Fibroblast of lung (primary cell): Measurements from ENCODE around the gene TMA7B. TPM values are rescaled to one million over a fixed set of nuclear protein-coding genes. Genes with fewer than 3 reads are reported as not detected.

Source experiments
- DNase-seq, 2 donors: peaks; one replicate each; pipeline versions ENCODE4 v3.0.0 to v3.0.0-alpha.2; 2010; ENCODE audit warnings: low read depth in 2 of 2
- H2AFZ ChIP-seq: 2 replicates; pipeline ENCODE4 v1.5.1; 2012; ENCODE audit warnings: low read length, control low read depth, inconsistent platforms
- H3K27ac ChIP-seq: 2 replicates; pipeline ENCODE4 v1.5.1; 2011; ENCODE audit warnings: low read length, control low read depth; ENCODE audit not compliant: insufficient read depth
- H3K27me3 ChIP-seq: 2 replicates; pipeline ENCODE4 v1.5.1; 2011; ENCODE audit warnings: mild to moderate bottlenecking, low read length; ENCODE audit not compliant: control insufficient read depth, insufficient read depth
- H3K36me3 ChIP-seq: 2 replicates; pipeline ENCODE4 v1.5.1; 2011; ENCODE audit warnings: low read length; ENCODE audit not compliant: control insufficient read depth, insufficient read depth
- H3K4me1 ChIP-seq: 2 replicates; pipeline ENCODE4 v1.5.1; 2011; ENCODE audit warnings: low read length; ENCODE audit not compliant: control insufficient read depth, insufficient read depth; ENCODE audit errors: extremely low read depth
- H3K4me2 ChIP-seq: 2 replicates; pipeline ENCODE4 v1.5.1; 2011; ENCODE audit warnings: low read length, control low read depth; ENCODE audit not compliant: insufficient read depth; ENCODE audit errors: extremely low read depth
- H3K4me3 ChIP-seq, 4 experiments: fragments of 200-600 bp in 1 of 4; sonication (generic) in 1 of 4; replicated peaks in 1 of 4; 2 replicates each; pipeline ENCODE4 v1.5.1; 2011 to 2016; ENCODE audit warnings: low read length in 4 of 4, low read depth in 3 of 4, mild to moderate bottlenecking in 3 of 4, control low read depth in 2 of 4, inconsistent platforms in 1 of 4, mixed read lengths in 1 of 4; ENCODE audit not compliant: insufficient read depth in 1 of 4; ENCODE audit errors: control extremely low read depth in 1 of 4
- H3K79me2 ChIP-seq: 2 replicates; pipeline ENCODE4 v1.5.1; 2012; ENCODE audit warnings: mild to moderate bottlenecking, low read length, inconsistent platforms; ENCODE audit not compliant: control insufficient read depth, insufficient read depth
- H3K9ac ChIP-seq: 2 replicates; pipeline ENCODE4 v1.5.1; 2011; ENCODE audit warnings: mild to moderate bottlenecking, low read length, control low read depth; ENCODE audit not compliant: insufficient read depth
- H3K9me3 ChIP-seq: 2 replicates; pipeline ENCODE4 v1.5.1; 2012; ENCODE audit warnings: low read depth, low read length; ENCODE audit not compliant: control insufficient read depth, insufficient read depth
- H4K20me1 ChIP-seq: 2 replicates; pipeline ENCODE4 v1.5.1; 2011; ENCODE audit warnings: low read length; ENCODE audit not compliant: control insufficient read depth, insufficient read depth; ENCODE audit errors: extremely low read depth
- EZH2 ChIP-seq: IDR thresholded peaks from 2 replicates; pipeline ENCODE4 v1.5.1; 2012; ENCODE audit warnings: low read length, control low read depth, mild to moderate bottlenecking; ENCODE audit errors: missing control alignments
- polyA plus RNA-seq, 2 donors: library from polyadenylated mRNA; depleted of rRNA in 1 of 2; stranded (reverse) in 1 of 2; unstranded in 1 of 2; fragments of >200 nt; gene quantifications; 2 replicates each; pipeline ENCODE4 v1.2.1, GENCODE V29; 2011 to 2012; ENCODE audit warnings: missing spikeins in 1 of 2
- total RNA-seq: library from RNA; depleted of rRNA; stranded (reverse); fragments of >200 nt; gene quantifications from 2 replicates; pipeline ENCODE4 v1.2.1, GENCODE V29; 2014
- TF ChIP-seq, protein P1 (sequence below), 2 donors: IDR thresholded peaks in 1 of 2; conservative IDR thresholded peaks in 1 of 2; 1 replicate in 1 of 2; 2 replicates in 1 of 2; pipeline ENCODE4 v1.5.1; 2011 to 2012; ENCODE audit warnings: low read length in 2 of 2, control low read depth in 1 of 2, inconsistent platforms in 1 of 2, low read depth in 1 of 2, mild to moderate bottlenecking in 1 of 2

The TMA7B gene
- total and polyA plus RNA-seq, 2 donors (not counting 1 experiment from before 2014, with no cell fraction given), result not detected

DNA sequence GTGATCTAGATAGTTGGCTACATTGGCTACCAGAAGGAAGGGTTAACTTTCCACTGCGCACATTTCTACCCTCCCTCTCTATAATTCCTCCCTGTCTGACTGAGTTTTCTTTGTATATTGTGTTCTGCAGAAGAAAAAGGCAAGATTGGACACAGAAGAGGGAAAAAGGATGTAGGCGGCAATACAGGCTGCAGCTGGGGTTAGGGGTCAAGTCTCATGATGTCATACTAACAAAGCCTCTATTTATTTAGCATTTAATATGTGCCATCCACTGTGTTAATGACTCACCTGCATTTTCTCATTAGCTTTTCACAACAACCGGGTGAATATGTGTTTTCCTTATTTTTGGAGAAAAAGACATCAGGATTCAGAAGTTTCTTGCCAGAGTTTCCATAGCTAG lies 36.5 kb downstream of the TMA7B start:
- Histone ChIP-seq H3K79me2 (no peaks in the 10 kb centered on the region), H3K27ac (no peak overlapping the region), H3K4me1 (no peaks in the 10 kb centered on the region), H2AFZ (no peak overlapping the region), H4K20me1 (no peaks in the 10 kb centered on the region), H3K9me3 (no peaks in the 10 kb centered on the region), H3K4me2 (no peak overlapping the region), H3K36me3 (no peaks in the 10 kb centered on the region), H3K27me3 (peaks cover 9% of the 10 kb centered on the region), H3K9ac (no peak overlapping the region), H3K4me3 (no peak overlapping the region)
- TF ChIP-seq EZH2, result no peak
- TF ChIP-seq, protein P1, sequence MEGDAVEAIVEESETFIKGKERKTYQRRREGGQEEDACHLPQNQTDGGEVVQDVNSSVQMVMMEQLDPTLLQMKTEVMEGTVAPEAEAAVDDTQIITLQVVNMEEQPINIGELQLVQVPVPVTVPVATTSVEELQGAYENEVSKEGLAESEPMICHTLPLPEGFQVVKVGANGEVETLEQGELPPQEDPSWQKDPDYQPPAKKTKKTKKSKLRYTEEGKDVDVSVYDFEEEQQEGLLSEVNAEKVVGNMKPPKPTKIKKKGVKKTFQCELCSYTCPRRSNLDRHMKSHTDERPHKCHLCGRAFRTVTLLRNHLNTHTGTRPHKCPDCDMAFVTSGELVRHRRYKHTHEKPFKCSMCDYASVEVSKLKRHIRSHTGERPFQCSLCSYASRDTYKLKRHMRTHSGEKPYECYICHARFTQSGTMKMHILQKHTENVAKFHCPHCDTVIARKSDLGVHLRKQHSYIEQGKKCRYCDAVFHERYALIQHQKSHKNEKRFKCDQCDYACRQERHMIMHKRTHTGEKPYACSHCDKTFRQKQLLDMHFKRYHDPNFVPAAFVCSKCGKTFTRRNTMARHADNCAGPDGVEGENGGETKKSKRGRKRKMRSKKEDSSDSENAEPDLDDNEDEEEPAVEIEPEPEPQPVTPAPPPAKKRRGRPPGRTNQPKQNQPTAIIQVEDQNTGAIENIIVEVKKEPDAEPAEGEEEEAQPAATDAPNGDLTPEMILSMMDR (conservative IDR thresholded peaks at IDR 0.05 in 1 of 2, IDR thresholded peaks at IDR 0.05 in 1 of 2; ENCODE audit: low read depth in 1 of 2, low read length in 2 of 2), result no peak
- DNase-seq, result no peak

DNA sequence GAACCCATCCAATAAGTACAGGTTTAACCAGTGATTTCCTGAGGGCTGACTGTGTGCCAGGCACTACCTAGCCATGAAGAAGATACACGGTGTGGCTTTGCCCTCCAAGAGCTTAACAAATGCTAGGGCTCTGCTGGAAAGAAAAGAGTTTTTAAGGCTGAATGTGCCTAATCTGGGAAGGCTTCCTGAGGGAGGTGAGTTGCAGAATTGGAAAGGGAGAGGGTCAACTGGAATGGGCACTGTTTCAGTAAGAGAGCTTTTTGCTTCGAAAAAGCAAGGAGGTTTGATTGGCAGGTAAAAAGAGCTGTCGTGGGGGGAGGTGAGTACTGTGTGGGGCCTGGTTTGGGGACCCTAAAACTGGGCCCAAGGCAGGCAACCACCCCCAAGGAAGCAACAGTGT lies 37.2 kb downstream of the TMA7B start:
- Histone ChIP-seq H3K9ac (no peak overlapping the region), H3K27ac (no peak overlapping the region), H2AFZ (no peak overlapping the region), H3K79me2 (no peaks in the 10 kb centered on the region), H3K4me2 (no peak overlapping the region), H3K36me3 (no peaks in the 10 kb centered on the region), H3K4me3 (no peak overlapping the region), H3K4me1 (no peaks in the 10 kb centered on the region), H3K9me3 (no peaks in the 10 kb centered on the region), H3K27me3 (peaks cover 9% of the 10 kb centered on the region), H4K20me1 (no peaks in the 10 kb centered on the region)
- DNase-seq, result no peak
- TF ChIP-seq, protein P1 (conservative IDR thresholded peaks at IDR 0.05 in 1 of 2, IDR thresholded peaks at IDR 0.05 in 1 of 2; ENCODE audit: low read depth in 1 of 2, low read length in 2 of 2), result no peak
- TF ChIP-seq EZH2, result no peak

DNA sequence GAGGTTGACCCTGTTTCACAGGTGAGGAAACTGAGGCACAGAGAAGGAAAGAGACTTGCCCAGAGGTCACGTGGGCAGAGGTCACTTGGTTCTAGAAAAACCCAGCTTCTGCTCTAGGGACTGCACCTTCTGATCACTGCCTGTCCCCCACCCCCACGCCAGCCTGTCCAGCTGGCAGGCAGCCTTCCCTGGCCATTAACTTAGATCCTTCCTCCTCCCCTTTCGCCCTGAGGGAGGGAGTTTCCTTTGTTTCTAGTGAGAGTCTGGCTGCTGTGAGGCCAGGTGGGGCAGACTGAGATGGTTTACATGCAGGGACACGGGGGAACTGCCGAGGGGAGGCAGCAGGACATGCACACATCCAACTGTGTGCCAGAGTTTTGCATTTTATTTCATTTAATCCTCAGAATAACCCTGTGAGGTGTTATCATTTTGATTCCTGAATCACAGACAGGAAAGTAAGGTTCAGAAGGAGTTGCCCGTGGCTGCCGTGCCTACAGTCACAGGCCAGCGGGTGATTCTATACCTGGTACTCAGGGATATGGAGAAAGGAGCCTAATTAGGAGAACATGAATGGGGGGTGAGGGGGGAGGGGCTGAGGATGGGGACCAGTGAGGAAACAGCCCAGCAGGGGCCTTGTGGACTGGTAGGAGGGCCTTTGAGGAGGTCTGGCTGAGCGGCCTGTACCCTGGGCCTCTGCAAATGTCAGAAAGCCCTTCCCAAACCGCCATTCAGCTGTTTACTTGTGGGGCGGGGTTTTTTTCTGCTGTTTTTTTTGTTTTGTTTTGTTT lies 37.9 kb downstream of the TMA7B start:
- DNase-seq, result peak in 1 of 2 donors; percentile 47
- H3K79me2 ChIP-seq, result no peaks in the 10 kb centered on the region
- H3K9ac ChIP-seq, result no peak overlapping the region
- no peaks in the 10 kb centered on the region for H4K20me1 ChIP-seq
- no peak for TF ChIP-seq EZH2
- TF ChIP-seq, protein P1 (conservative IDR thresholded peaks at IDR 0.05 in 1 of 2, IDR thresholded peaks at IDR 0.05 in 1 of 2; ENCODE audit: low read depth in 1 of 2, low read length in 2 of 2), result no peak
- no peak overlapping the region for H3K4me3 ChIP-seq
- H3K27me3 ChIP-seq, result peaks cover 9% of the 10 kb centered on the region
- H3K4me1 ChIP-seq, result no peaks in the 10 kb centered on the region
- no peaks in the 10 kb centered on the region for H3K36me3 ChIP-seq
- H3K27ac ChIP-seq, result no peak overlapping the region
- no peak overlapping the region for H2AFZ ChIP-seq
- H3K4me2 ChIP-seq, result no peak overlapping the region
- H3K9me3 ChIP-seq, result no peaks in the 10 kb centered on the region
